WTC11 (cell line): ENCODE data around the gene VSIG4. TPM values are rescaled to one million over a fixed set of nuclear protein-coding genes. Genes with fewer than 3 reads are reported as not detected.

ENCODE experiments used
- ATAC-seq: fragments of 200-7000 bp; cut with Tn5 transposase; 2 replicates; pipeline ENCODE4 v1.10.0; 2021; ENCODE audit warnings: mild to moderate bottlenecking, moderate library complexity
- CTCF ChIA-PET: fragments of 300-600 bp; sonication (Branson Sonifier 250); formaldehyde crosslinking; loops from one replicate; lab custom pipeline; 2021; ENCODE audit warnings: antibody characterized with exemption; lab: Charles Lee
- POLR2A ChIA-PET: fragments of 350-600 bp; sonication (Branson Sonifier 250); formaldehyde crosslinking; loops from one replicate; lab custom pipeline; 2021; ENCODE audit warnings: antibody characterized with exemption; lab: Charles Lee
- DNase-seq: peaks from one replicate; pipeline ENCODE4 v3.0.0; 2021; ENCODE audit warnings: low spot score
- H3K27ac Mint-ChIP-seq: 2 replicates; pipeline ENCODE4 v1.8.0; 2021; ENCODE audit warnings: mixed read lengths
- H3K27me3 Mint-ChIP-seq: 2 replicates; pipeline ENCODE4 v1.8.0; 2021; ENCODE audit warnings: low read depth, mild to moderate bottlenecking, moderate library complexity, mixed read lengths
- H3K36me3 Mint-ChIP-seq: 2 replicates; pipeline ENCODE4 v1.8.0; 2021; ENCODE audit warnings: mixed read lengths
- H3K4me1 Mint-ChIP-seq: 2 replicates; pipeline ENCODE4 v1.8.0; 2022; ENCODE audit warnings: mixed read lengths
- H3K4me3 Mint-ChIP-seq: 2 replicates; pipeline ENCODE4 v1.8.0; 2021; ENCODE audit warnings: mild to moderate bottlenecking, moderate library complexity, mixed read lengths
- H3K9me3 Mint-ChIP-seq: 2 replicates; pipeline ENCODE4 v1.8.0; 2021; ENCODE audit warnings: mixed read lengths
- CBFB ChIP-seq: sonication (generic); formaldehyde crosslinking; IDR thresholded peaks from 2 replicates; pipeline ENCODE4 v1.8.1; 2022; ENCODE audit warnings: mild to moderate bottlenecking, low read depth, missing genetic modification reagents
- E2F1 ChIP-seq: sonication (generic); formaldehyde crosslinking; IDR thresholded peaks from 2 replicates; pipeline ENCODE4 v1.8.0; 2022; ENCODE audit warnings: mild to moderate bottlenecking, missing genetic modification reagents
- ESRRA ChIP-seq: sonication (generic); formaldehyde crosslinking; IDR thresholded peaks from 2 replicates; pipeline ENCODE4 v1.8.1; 2022; ENCODE audit warnings: mild to moderate bottlenecking, missing genetic modification reagents, borderline replicate concordance
- FOXK1 ChIP-seq: sonication (generic); formaldehyde crosslinking; IDR thresholded peaks from 2 replicates; pipeline ENCODE4 v1.8.0; 2022; ENCODE audit warnings: mild to moderate bottlenecking, moderate library complexity, missing genetic modification reagents
- FOXP1 ChIP-seq: sonication (generic); formaldehyde crosslinking; IDR thresholded peaks from 2 replicates; pipeline ENCODE4 v1.8.0; 2022; ENCODE audit warnings: missing genetic modification reagents, mild to moderate bottlenecking, moderate library complexity, borderline replicate concordance
- GABPB1 ChIP-seq: sonication (generic); formaldehyde crosslinking; IDR thresholded peaks from 2 replicates; pipeline ENCODE4 v1.8.1; 2023; ENCODE audit warnings: mild to moderate bottlenecking, missing genetic modification reagents
- GTF2I ChIP-seq: fragments of 250-450 bp; sonication (Bioruptor Pico); conservative IDR thresholded peaks from 2 replicates; pipeline ENCODE4 v1.4.0; 2021; ENCODE audit warnings: mild to moderate bottlenecking
- HMGA2 ChIP-seq: fragments of 250-450 bp; sonication (Bioruptor Pico); IDR thresholded peaks from 2 replicates; pipeline ENCODE4 v1.4.0; 2021; ENCODE audit warnings: mild to moderate bottlenecking, moderate library complexity
- KAT7 ChIP-seq: sonication (generic); formaldehyde crosslinking; IDR thresholded peaks from 2 replicates; pipeline ENCODE4 v1.8.1; 2023; ENCODE audit warnings: missing genetic modification reagents, mild to moderate bottlenecking, borderline replicate concordance
- MAX ChIP-seq: sonication (generic); formaldehyde crosslinking; IDR thresholded peaks from 2 replicates; pipeline ENCODE4 v1.8.0; 2022; ENCODE audit warnings: mild to moderate bottlenecking, missing genetic modification reagents
- NR1H2 ChIP-seq: sonication (generic); formaldehyde crosslinking; IDR thresholded peaks from 2 replicates; pipeline ENCODE4 v1.9.0; 2021; ENCODE audit warnings: mild to moderate bottlenecking, moderate library complexity, missing genetic modification reagents
- PREB ChIP-seq: sonication (generic); formaldehyde crosslinking; IDR thresholded peaks from 2 replicates; pipeline ENCODE4 v1.8.1; 2022; ENCODE audit warnings: mild to moderate bottlenecking, missing genetic modification reagents, moderate library complexity, borderline replicate concordance
- PRRX2 ChIP-seq: fragments of 250-450 bp; sonication (Bioruptor Pico); IDR thresholded peaks from 2 replicates; pipeline ENCODE4 v1.8.0; 2021; ENCODE audit warnings: mild to moderate bottlenecking
- SOX15 ChIP-seq: fragments of 250-450 bp; sonication (Bioruptor Pico); IDR thresholded peaks from 2 replicates; pipeline ENCODE4 v1.9.0; 2021; ENCODE audit warnings: mild to moderate bottlenecking
- USF1 ChIP-seq: sonication (generic); formaldehyde crosslinking; IDR thresholded peaks from 2 replicates; pipeline ENCODE4 v1.8.0; 2022; ENCODE audit warnings: mild to moderate bottlenecking, missing genetic modification reagents
- ZBTB21 ChIP-seq: sonication (generic); formaldehyde crosslinking; IDR thresholded peaks from 2 replicates; pipeline ENCODE4 v1.8.1; 2023; ENCODE audit warnings: mild to moderate bottlenecking, missing genetic modification reagents, borderline replicate concordance
- ZNF263 ChIP-seq: sonication (generic); formaldehyde crosslinking; IDR thresholded peaks from 2 replicates; pipeline ENCODE4 v1.8.1; 2022; ENCODE audit warnings: low read depth, mild to moderate bottlenecking, moderate library complexity, missing genetic modification reagents
- ZNF317 ChIP-seq: sonication (generic); formaldehyde crosslinking; IDR thresholded peaks from 2 replicates; pipeline ENCODE4 v1.8.1; 2023; ENCODE audit warnings: low read depth, mild to moderate bottlenecking, moderate library complexity, missing genetic modification reagents, borderline replicate concordance
- total RNA-seq: library from RNA; stranded (reverse); gene quantifications from 3 replicates; pipeline ENCODE4 v1.2.3, GENCODE V29; 2021
- TF ChIP-seq, protein P1 (sequence below): sonication (generic); formaldehyde crosslinking; IDR thresholded peaks from 2 replicates; pipeline ENCODE4 v1.8.1; 2023; ENCODE audit warnings: mild to moderate bottlenecking, missing genetic modification reagents, moderate library complexity
- TF ChIP-seq, protein P2 (sequence below): sonication (generic); formaldehyde crosslinking; IDR thresholded peaks from 2 replicates; pipeline ENCODE4 v1.8.0; 2022; ENCODE audit warnings: missing genetic modification reagents

VSIG4 gene
- total RNA-seq, 1 experiment from 2014 or later, result 0.24 TPM

DNA sequence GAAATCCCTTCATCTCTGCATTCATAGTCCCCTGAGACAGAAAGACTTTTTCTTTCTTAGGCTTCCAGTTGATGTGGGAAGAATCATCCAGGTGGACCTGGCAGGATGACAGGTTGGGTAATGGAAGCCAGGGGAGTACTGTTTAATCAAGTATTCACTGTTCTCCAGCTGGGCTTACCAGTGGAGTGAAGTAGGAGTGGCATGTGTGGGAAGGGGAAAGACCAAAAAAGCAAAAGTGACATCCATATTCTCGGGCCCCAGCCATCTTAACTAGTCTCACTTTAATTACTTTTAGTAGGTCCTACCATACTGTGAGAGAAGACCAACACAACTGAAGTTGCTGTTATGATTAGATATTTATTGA lies 18.5 kb downstream of the VSIG4 start (continued):
- TF ChIP-seq NR1H2, result no peak

GRCh38 chrX:66020631-66021334 lies 19.1 kb downstream of the VSIG4 start:
- ATAC-seq (no peak), DNase-seq (no peak)
- Mint-ChIP-seq H3K4me1 (peaks cover 5% of the 10 kb centered on the region), H3K27me3 (no peaks in the 10 kb centered on the region), H3K4me3 (no peak overlapping the region), H3K9me3 (no peaks in the 10 kb centered on the region), H3K36me3 (no peaks in the 10 kb centered on the region), H3K27ac (no peak overlapping the region)
- POLR2A ChIA-PET, result no interaction called here
- CTCF ChIA-PET, result interaction anchor here (2.0 kb wide), 1 partner anchor 15 kb away, joined by 4 read pairs; no protein-coding TSS in a partner anchor
- TF ChIP-seq ZNF317 (CRISPR knock-in tag), result no peak
- TF ChIP-seq ZBTB21 (CRISPR knock-in tag), result no peak
- TF ChIP-seq NR1H2, result no peak
- no peak for TF ChIP-seq PREB (CRISPR knock-in tag)
- TF ChIP-seq PRRX2 (CRISPR knock-in tag), result no peak
- TF ChIP-seq MAX, result no peak
- TF ChIP-seq E2F1, result no peak
- no peak for TF ChIP-seq SOX15
- TF ChIP-seq HMGA2, result no peak
- no peak for TF ChIP-seq CBFB (CRISPR knock-in tag)
- TF ChIP-seq FOXK1 (CRISPR knock-in tag), result no peak
- no peak for TF ChIP-seq GTF2I (CRISPR knock-in tag)
- TF ChIP-seq GABPB1 (CRISPR knock-in tag), result no peak
- no peak for TF ChIP-seq FOXP1 (CRISPR knock-in tag)
- no peak for TF ChIP-seq USF1 (CRISPR knock-in tag)
- TF ChIP-seq, protein P1, sequence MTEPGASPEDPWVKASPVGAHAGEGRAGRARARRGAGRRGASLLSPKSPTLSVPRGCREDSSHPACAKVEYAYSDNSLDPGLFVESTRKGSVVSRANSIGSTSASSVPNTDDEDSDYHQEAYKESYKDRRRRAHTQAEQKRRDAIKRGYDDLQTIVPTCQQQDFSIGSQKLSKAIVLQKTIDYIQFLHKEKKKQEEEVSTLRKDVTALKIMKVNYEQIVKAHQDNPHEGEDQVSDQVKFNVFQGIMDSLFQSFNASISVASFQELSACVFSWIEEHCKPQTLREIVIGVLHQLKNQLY (CRISPR knock-in tag), result no peak
- TF ChIP-seq, protein P2, sequence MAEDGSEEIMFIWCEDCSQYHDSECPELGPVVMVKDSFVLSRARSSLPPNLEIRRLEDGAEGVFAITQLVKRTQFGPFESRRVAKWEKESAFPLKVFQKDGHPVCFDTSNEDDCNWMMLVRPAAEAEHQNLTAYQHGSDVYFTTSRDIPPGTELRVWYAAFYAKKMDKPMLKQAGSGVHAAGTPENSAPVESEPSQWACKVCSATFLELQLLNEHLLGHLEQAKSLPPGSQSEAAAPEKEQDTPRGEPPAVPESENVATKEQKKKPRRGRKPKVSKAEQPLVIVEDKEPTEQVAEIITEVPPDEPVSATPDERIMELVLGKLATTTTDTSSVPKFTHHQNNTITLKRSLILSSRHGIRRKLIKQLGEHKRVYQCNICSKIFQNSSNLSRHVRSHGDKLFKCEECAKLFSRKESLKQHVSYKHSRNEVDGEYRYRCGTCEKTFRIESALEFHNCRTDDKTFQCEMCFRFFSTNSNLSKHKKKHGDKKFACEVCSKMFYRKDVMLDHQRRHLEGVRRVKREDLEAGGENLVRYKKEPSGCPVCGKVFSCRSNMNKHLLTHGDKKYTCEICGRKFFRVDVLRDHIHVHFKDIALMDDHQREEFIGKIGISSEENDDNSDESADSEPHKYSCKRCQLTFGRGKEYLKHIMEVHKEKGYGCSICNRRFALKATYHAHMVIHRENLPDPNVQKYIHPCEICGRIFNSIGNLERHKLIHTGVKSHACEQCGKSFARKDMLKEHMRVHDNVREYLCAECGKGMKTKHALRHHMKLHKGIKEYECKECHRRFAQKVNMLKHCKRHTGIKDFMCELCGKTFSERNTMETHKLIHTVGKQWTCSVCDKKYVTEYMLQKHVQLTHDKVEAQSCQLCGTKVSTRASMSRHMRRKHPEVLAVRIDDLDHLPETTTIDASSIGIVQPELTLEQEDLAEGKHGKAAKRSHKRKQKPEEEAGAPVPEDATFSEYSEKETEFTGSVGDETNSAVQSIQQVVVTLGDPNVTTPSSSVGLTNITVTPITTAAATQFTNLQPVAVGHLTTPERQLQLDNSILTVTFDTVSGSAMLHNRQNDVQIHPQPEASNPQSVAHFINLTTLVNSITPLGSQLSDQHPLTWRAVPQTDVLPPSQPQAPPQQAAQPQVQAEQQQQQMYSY, result no peak
- TF ChIP-seq ZNF263 (CRISPR knock-in tag), result no peak
- TF ChIP-seq ESRRA (CRISPR knock-in tag), result no peak
- TF ChIP-seq KAT7 (CRISPR knock-in tag), result no peak
